ENCODE results near the gene ZNF732. TPM values are rescaled to one million over a fixed set of nuclear protein-coding genes. Genes with fewer than 3 reads are reported as not detected.
"Not testable (repeated sequence)": the region's sequence is repeated elsewhere in the genome, so short reads cannot be mapped to it uniquely, and the experiment has no call there.

The ZNF732 gene
- total RNA-seq, 1 experiment from 2014 or later: not detected

GRCh38 chr4:314296-314903 lies 9.1 kb upstream of the ZNF732 start:
- H3K27me3 ChIP-seq (replicated peaks; ENCODE audit: control insufficient read depth, insufficient read depth, low read length): no peaks in the 10 kb centered on the region
- no peaks in the 10 kb centered on the region for H3K36me3 Mint-ChIP-seq (ENCODE audit: insufficient read depth, unreplicated experiment)
- no peak overlapping the region for H3K27ac Mint-ChIP-seq (ENCODE audit: unreplicated experiment)
- ChIA-PET CTCF (no interaction called here), POLR2A (no interaction called here)
- BruUV-seq (replicated peaks): no TSS peak
- TF ChIP-seq CTCF (IDR thresholded peaks at IDR 0.05; ENCODE audit: insufficient read depth in 1 of 2, low read depth in 1 of 2, low read length in 1 of 2, severe bottlenecking in 1 of 2, unreplicated experiment in 1 of 2): no peak
- H3K4me3 Mint-ChIP-seq (ENCODE audit: unreplicated experiment): no peak overlapping the region
- peaks cover 60% of the 10 kb centered on the region for H3K9me3 Mint-ChIP-seq (ENCODE audit: unreplicated experiment)
- H3K27me3 Mint-ChIP-seq (ENCODE audit: insufficient read depth, unreplicated experiment): no peaks in the 10 kb centered on the region
- H3K4me3 ChIP-seq (ENCODE audit: low read depth, low read length): no peak overlapping the region
- H3K4me1 ChIP-seq: no peaks in the 10 kb centered on the region
- H3K9me3 ChIP-seq: no peaks in the 10 kb centered on the region
- intact Hi-C loops (cut with micrococcal nuclease; ENCODE audit: unreplicated experiment): no loop called here
- no peak for DNase-seq
- no peaks in the 10 kb centered on the region for H3K4me1 Mint-ChIP-seq (ENCODE audit: low read depth, unreplicated experiment)
- no peaks in the 10 kb centered on the region for H3K36me3 ChIP-seq (ENCODE audit: control insufficient read depth, insufficient read depth, low read length)

GRCh38 chr4:309807-310206 lies 4.5 kb upstream of the ZNF732 start:
- ChIA-PET POLR2A (no interaction called here), CTCF (no interaction called here)
- TF ChIP-seq CTCF (IDR thresholded peaks at IDR 0.05; ENCODE audit: insufficient read depth in 1 of 2, low read depth in 1 of 2, low read length in 1 of 2, severe bottlenecking in 1 of 2, unreplicated experiment in 1 of 2): no peak
- H3K27ac Mint-ChIP-seq (ENCODE audit: unreplicated experiment): no peak overlapping the region
- no peaks in the 10 kb centered on the region for H3K27me3 Mint-ChIP-seq (ENCODE audit: insufficient read depth, unreplicated experiment)
- Histone ChIP-seq H3K4me3 (ENCODE audit: low read depth, low read length) (no peak overlapping the region), H3K27me3 (replicated peaks; ENCODE audit: control insufficient read depth, insufficient read depth, low read length) (no peaks in the 10 kb centered on the region), H3K9me3 (no peaks in the 10 kb centered on the region), H3K4me1 (no peaks in the 10 kb centered on the region), H3K36me3 (ENCODE audit: control insufficient read depth, insufficient read depth, low read length) (no peaks in the 10 kb centered on the region)
- intact Hi-C loops (cut with micrococcal nuclease; ENCODE audit: unreplicated experiment): no loop called here
- DNase-seq: no peak
- H3K4me3 Mint-ChIP-seq (ENCODE audit: unreplicated experiment): no peak overlapping the region
- no peaks in the 10 kb centered on the region for H3K4me1 Mint-ChIP-seq (ENCODE audit: low read depth, unreplicated experiment)
- H3K9me3 Mint-ChIP-seq (ENCODE audit: unreplicated experiment): peaks cover 28% of the 10 kb centered on the region
- no peaks in the 10 kb centered on the region for H3K36me3 Mint-ChIP-seq (ENCODE audit: insufficient read depth, unreplicated experiment)
- BruUV-seq (replicated peaks): no TSS peak

- ChIA-PET CTCF (no interaction called here), POLR2A (no interaction called here)
- intact Hi-C loops (cut with micrococcal nuclease; ENCODE audit: unreplicated experiment): no loop called here
- BruUV-seq (replicated peaks): no TSS peak
- Histone ChIP-seq H3K4me3 (ENCODE audit: low read depth, low read length) (no peak overlapping the region), H3K4me1 (no peaks in the 10 kb centered on the region), H3K9me3 (no peaks in the 10 kb centered on the region), H3K36me3 (ENCODE audit: control insufficient read depth, insufficient read depth, low read length) (no peaks in the 10 kb centered on the region), H3K27me3 (replicated peaks; ENCODE audit: control insufficient read depth, insufficient read depth, low read length) (no peaks in the 10 kb centered on the region)
- Mint-ChIP-seq H3K9me3 (ENCODE audit: unreplicated experiment) (peaks cover 27% of the 10 kb centered on the region), H3K27ac (ENCODE audit: unreplicated experiment) (no peak overlapping the region), H3K27me3 (ENCODE audit: insufficient read depth, unreplicated experiment) (no peaks in the 10 kb centered on the region), H3K36me3 (ENCODE audit: insufficient read depth, unreplicated experiment) (no peaks in the 10 kb centered on the region), H3K4me3 (ENCODE audit: unreplicated experiment) (no peak overlapping the region), H3K4me1 (ENCODE audit: low read depth, unreplicated experiment) (no peaks in the 10 kb centered on the region)
- DNase-seq: no peak
- no peak for TF ChIP-seq CTCF (IDR thresholded peaks at IDR 0.05; ENCODE audit: insufficient read depth in 1 of 2, low read depth in 1 of 2, low read length in 1 of 2, severe bottlenecking in 1 of 2, unreplicated experiment in 1 of 2)
Observed at GRCh38 chr4:306551-306961, 1.3 kb upstream of the ZNF732 start.

GRCh38 chr4:304516-304915 lies 758 bp downstream of the ZNF732 start:
- H3K27ac Mint-ChIP-seq (ENCODE audit: unreplicated experiment); BruUV-seq (replicated peaks); H3K27me3 ChIP-seq (replicated peaks; ENCODE audit: control insufficient read depth, insufficient read depth, low read length); H3K4me3 ChIP-seq (ENCODE audit: low read depth, low read length); H3K36me3 Mint-ChIP-seq (ENCODE audit: insufficient read depth, unreplicated experiment); CTCF ChIA-PET; H3K4me3 Mint-ChIP-seq (ENCODE audit: unreplicated experiment); POLR2A ChIA-PET; DNase-seq; H3K36me3 ChIP-seq (ENCODE audit: control insufficient read depth, insufficient read depth, low read length); H3K4me1 Mint-ChIP-seq (ENCODE audit: low read depth, unreplicated experiment); H3K4me1 ChIP-seq; H3K27me3 Mint-ChIP-seq (ENCODE audit: insufficient read depth, unreplicated experiment); intact Hi-C loops (cut with micrococcal nuclease; ENCODE audit: unreplicated experiment); H3K9me3 ChIP-seq: not testable (repeated sequence)
- H3K9me3 Mint-ChIP-seq (ENCODE audit: unreplicated experiment): peaks cover 18% of the 10 kb centered on the region

Data from Caco-2 (cell line).